HFFc6 (cell line): Measurements from ENCODE around the gene HMGB1. TPM values are rescaled to one million over a fixed set of nuclear protein-coding genes. Genes with fewer than 3 reads are reported as not detected.

Experiments
- DNase-seq: peaks from one replicate; pipeline ENCODE4 v3.0.0-alpha.2; 2018
- H3K27ac Mint-ChIP-seq: 2 replicates; pipeline ENCODE4 v1.8.0; 2020; ENCODE audit warnings: mild to moderate bottlenecking, mixed read lengths
- H3K27me3 Mint-ChIP-seq: 2 replicates; pipeline ENCODE4 v1.8.0; 2021; ENCODE audit warnings: mild to moderate bottlenecking, moderate library complexity, mixed read lengths; ENCODE audit not compliant: insufficient read depth
- H3K36me3 Mint-ChIP-seq: 2 replicates; pipeline ENCODE4 v1.8.0; 2021; ENCODE audit warnings: low read depth, mixed read lengths
- H3K4me1 Mint-ChIP-seq: 2 replicates; pipeline ENCODE4 v1.8.0; 2020; ENCODE audit warnings: low read depth, mixed read lengths
- H3K4me3 Mint-ChIP-seq: 2 replicates; pipeline ENCODE4 v1.8.0; 2020; ENCODE audit warnings: mild to moderate bottlenecking, moderate library complexity, mixed read lengths
- H3K9me3 Mint-ChIP-seq: 2 replicates; pipeline ENCODE4 v1.8.0; 2020; ENCODE audit warnings: mild to moderate bottlenecking, mixed read lengths
- total RNA-seq, 6 experiments: library from RNA; stranded (reverse); fragmentation: NEBNext Ultra II Directional; extraction: Animal tissue kit (Norgen Biotek cat#: 25700); gene quantifications; 2 replicates in 1 of 6; 3 replicates in 5 of 6; pipeline ENCODE4 v1.2.3, GENCODE V29; 2021
- TF ChIP-seq, protein P1 (sequence below): fragments of 200-600 bp; sonication (generic); IDR thresholded peaks from 2 replicates; pipeline ENCODE4 v1.5.0; 2021; ENCODE audit warnings: antibody characterized with exemption, mild to moderate bottlenecking

The HMGB1 gene
- total RNA-seq, 6 experiments from 2014 or later, result 259 to 434 (median 377) TPM

- Mint-ChIP-seq H3K36me3 (no peaks in the 10 kb centered on the region), H3K27me3 (no peaks in the 10 kb centered on the region; the same call in 1 of the 2 replicates), H3K4me3 (no peak overlapping the region)
These were observed 28.6 kb downstream of the HMGB1 start for GRCh38 chr13:30437177-30437576.

GRCh38 chr13:30435911-30436451 is 29.8 kb downstream of the HMGB1 start:
- Mint-ChIP-seq H3K9me3 (no peaks in the 10 kb centered on the region), H3K27me3 (no peaks in the 10 kb centered on the region; the same call in 1 of the 2 replicates), H3K27ac (no peak overlapping the region), H3K4me3 (no peak overlapping the region), H3K36me3 (no peaks in the 10 kb centered on the region), H3K4me1 (peaks cover 12% of the 10 kb centered on the region)
- DNase-seq, result no peak
- TF ChIP-seq, protein P1, sequence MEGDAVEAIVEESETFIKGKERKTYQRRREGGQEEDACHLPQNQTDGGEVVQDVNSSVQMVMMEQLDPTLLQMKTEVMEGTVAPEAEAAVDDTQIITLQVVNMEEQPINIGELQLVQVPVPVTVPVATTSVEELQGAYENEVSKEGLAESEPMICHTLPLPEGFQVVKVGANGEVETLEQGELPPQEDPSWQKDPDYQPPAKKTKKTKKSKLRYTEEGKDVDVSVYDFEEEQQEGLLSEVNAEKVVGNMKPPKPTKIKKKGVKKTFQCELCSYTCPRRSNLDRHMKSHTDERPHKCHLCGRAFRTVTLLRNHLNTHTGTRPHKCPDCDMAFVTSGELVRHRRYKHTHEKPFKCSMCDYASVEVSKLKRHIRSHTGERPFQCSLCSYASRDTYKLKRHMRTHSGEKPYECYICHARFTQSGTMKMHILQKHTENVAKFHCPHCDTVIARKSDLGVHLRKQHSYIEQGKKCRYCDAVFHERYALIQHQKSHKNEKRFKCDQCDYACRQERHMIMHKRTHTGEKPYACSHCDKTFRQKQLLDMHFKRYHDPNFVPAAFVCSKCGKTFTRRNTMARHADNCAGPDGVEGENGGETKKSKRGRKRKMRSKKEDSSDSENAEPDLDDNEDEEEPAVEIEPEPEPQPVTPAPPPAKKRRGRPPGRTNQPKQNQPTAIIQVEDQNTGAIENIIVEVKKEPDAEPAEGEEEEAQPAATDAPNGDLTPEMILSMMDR, result no peak

More at GRCh38 chr13:30437177-30437576, 28.6 kb downstream of the HMGB1 start:
- H3K9me3 Mint-ChIP-seq, result no peaks in the 10 kb centered on the region
- no peak overlapping the region for H3K27ac Mint-ChIP-seq
- DNase-seq, result no peak
- TF ChIP-seq, protein P1, result no peak
- H3K4me1 Mint-ChIP-seq, result peaks cover 5% of the 10 kb centered on the region

DNA sequence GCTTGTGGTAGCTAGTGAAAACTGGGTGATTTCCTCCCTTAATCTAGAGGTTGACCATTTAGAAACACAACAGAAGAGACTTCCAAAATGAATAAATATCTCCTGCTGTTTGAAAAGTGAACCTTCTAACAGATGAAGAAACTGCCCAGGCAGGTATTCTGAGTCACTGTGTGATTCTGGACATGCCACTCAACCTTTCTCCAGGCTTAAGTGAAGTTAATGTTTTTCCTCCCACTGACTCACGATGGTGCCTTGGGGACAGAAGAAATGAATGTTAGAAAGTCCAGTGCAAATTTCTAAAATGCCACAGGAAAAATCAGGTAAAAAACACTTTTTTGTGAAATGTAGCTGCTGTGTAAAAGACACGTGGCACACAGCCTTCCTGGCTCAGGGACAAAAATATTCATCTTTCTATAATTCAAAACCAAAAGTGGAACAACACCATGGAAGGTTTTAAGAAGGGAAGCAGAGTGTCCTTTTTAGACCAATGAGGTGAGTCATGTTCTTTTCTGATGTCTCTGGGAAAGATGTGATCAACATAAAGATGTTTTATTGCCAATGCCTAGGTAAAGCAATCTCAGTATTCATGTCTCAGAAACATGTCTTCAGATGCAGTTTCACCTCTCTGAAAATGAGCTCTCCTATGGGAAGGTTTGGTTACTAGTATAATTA is 34.3 kb downstream of the HMGB1 start:
- Mint-ChIP-seq H3K4me3 (peak overlapping the region; percentile 41), H3K4me1 (peaks cover 49% of the 10 kb centered on the region), H3K27me3 (no peaks in the 10 kb centered on the region), H3K9me3 (no peaks in the 10 kb centered on the region), H3K27ac (peak overlapping the region; percentile 86), H3K36me3 (no peaks in the 10 kb centered on the region)
- TF ChIP-seq, protein P1, result no peak
- DNase-seq, result peak; percentile 21

DNA sequence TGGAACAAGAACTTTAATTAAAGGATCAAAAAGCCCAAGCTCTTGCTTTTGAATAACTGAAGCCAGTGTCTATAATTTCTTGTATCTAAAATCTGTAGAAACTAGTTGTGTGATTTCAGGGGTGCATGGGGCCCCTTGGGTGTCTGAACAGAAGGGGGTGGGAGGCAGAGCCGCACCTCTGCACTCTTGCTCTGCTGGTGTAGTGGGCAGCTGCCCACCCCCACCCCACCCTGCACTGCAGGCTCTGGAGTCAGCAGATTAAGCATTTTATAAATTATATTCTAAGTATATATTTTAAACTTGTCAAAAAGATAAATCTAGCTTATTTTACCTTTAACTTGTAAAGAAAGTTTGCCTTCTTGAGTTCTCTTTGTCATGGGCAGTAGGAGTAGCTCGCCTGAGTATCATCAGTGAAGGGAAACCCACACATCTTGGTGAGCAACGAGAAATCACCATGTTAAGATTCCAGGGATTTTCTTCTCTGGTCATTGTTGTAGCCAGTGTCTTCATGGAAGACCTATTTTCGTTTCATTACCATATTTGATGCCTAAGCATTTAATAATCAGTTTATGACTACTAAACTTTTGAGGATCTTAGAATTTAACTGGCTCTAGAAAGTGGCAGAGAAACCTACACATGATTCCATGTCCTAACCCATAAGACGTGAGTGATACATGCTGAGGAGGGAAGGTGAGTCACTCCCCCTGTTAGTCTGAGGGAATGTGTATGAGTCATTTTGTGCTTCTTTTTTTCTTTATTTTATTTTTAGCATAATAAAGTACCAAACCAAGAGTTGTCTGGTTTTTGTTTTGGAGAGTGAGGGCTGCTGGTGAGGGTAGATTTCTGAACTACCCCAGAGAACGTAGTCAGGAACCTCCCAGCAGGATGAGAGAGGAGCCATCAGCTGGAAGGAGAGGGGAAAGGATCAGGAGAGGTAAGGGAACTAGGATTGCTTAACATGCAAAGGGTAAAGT is 35.7 kb downstream of the HMGB1 start:
- Mint-ChIP-seq H3K36me3 (no peaks in the 10 kb centered on the region), H3K27me3 (no peaks in the 10 kb centered on the region), H3K27ac (peak overlapping the region; percentile 86), H3K9me3 (no peaks in the 10 kb centered on the region), H3K4me3 (peak overlapping the region; percentile 78), H3K4me1 (peaks cover 49% of the 10 kb centered on the region)
- TF ChIP-seq, protein P1, result no peak
- peak; percentile 89 for DNase-seq

GRCh38 chr13:30429235-30429634 is 36.5 kb downstream of the HMGB1 start:
- Mint-ChIP-seq H3K4me3 (peak overlapping the region; percentile 41), H3K36me3 (no peaks in the 10 kb centered on the region), H3K4me1 (peaks cover 50% of the 10 kb centered on the region), H3K9me3 (no peaks in the 10 kb centered on the region), H3K27me3 (no peaks in the 10 kb centered on the region), H3K27ac (peak overlapping the region; percentile 86; the same call in 1 of the 2 replicates)
- TF ChIP-seq, protein P1, result no peak
- no peak for DNase-seq
